ENCODE data around the gene MDFIC.

The MDFIC gene

DNA sequence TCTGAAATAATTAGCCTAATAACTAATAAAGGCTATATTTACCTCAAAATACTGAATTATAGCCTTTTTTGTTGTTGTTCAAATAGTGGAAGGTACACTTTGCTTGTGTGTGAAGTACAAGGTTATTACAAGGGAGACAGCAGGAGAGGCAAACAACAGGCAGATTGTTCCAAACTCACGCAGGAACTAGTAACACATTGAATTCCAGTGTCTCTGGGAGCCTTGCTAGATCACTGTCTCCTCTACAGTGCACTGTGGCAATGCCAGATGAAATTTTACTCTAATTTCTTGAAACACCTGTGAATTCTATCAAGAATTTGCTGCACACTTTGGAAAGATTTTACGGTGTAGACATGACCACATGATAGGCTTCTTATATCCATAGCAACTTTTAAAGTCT lies 112.6 kb downstream of the MDFIC start:
- in situ Hi-C loops (cut with MboI; ENCODE audit: low sequenced_read_pairs) = no loop called here

DNA sequence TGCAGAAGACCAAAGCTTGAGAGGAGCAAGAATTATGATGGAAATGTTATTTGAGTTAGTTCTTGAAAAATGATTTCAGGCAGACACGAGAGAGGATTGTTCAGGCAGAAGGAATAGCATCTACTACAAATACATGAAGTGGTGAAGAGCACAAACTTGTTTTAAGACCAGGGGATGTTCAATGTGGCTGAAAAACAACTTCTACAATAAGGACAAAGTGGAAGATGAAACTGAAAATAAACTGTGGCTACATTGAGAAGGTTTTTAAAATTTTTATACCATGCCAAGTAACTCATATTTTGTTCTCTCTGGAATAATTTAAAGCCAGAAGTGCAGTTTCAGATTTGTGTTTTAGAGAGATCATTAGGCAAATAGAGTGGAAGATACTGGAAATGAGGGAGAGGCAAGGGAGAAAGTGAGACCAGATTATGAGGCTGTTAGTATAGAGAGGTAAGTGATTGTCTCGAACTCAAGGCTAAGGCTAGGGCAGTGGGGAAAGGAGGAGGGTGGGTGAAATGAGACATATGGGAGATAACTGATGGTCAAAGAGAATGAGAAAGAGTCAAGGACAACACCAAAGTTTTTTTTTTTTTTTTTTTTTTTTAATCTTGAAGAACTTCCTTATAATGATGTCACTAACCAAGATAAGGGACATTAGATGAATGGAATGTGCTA lies 115.4 kb downstream of the MDFIC start:
- in situ Hi-C loops (cut with MboI; ENCODE audit: low sequenced_read_pairs) = no loop called here

DNA sequence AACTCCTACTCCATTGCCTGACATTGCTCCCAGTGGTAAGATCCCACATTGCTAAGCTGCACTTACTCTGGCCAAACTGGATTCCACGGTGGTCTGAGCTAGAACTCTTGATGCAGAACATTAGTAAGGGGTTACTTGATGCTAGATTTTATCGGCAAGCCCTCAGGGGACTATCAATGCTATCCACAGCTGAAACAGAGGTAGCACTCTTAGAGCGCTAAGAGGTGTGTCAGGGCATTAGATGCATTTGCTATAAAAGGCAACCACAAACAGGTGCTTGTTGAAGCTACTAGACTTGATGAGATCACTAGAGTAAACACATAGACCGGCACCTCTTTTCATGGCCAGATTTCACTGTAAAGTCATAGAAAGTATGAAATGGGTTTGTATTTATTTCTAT lies 116.3 kb downstream of the MDFIC start:
- in situ Hi-C loops (cut with MboI; ENCODE audit: low sequenced_read_pairs) = no loop called here

DNA sequence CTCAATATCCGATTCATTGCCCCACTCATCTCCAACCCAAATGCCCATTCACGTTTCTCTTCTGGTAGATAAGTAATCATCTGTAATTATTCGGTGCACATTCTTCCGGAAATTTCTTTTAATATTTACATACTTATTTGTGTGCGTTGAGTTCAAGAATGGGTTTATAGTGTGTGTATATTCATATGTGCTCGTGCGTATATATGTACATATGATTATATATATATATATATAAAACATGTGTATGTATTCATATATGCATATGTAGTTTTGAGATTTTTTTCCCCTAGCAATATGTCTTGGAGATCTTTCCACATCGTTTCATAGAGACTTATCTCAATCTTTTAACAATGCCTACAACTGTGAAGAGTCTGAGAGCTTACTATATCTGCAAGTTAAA lies 118.2 kb downstream of the MDFIC start:
- in situ Hi-C loops (cut with MboI; ENCODE audit: low sequenced_read_pairs) = no loop called here

DNA sequence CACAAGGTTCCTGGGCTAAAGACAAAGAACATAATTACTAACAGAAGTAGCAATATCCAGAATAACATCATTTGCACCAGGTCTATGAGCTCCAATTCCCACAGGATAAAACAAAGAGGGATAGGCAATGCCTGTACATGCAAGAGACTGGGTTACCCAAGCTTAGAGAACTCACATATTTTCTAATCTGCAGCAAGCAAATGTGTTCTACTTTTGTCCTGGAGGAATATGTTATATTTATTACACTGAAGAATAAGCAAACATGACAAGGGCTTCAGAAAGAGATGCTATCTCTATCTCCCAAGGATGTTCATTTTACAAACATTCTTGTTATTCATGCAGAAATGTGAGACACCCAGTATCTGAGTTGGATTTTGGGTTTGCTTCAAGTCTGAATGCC lies 118.6 kb downstream of the MDFIC start:
- in situ Hi-C loops (cut with MboI; ENCODE audit: low sequenced_read_pairs) = no loop called here

DNA sequence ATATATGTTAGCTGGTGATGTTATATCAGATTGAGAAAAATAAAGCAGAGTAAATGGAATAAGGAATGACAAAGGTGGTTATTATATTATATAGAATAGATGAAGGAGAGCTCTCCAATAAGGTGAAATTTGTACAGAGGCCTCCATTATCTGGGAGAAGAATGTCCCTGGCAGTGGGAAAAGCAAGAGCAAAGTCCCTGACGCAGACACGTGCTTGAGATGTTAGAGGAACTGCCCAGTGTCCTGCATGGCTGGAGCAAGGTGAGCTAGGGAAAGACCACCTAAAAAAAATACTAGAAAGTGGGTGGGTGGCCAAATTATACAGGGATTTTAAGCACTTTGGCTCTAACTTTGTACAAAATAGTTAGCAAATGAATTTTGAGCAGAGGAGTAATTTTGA lies 120.7 kb downstream of the MDFIC start:
- in situ Hi-C loops (cut with MboI; ENCODE audit: low sequenced_read_pairs) = no loop called here

DNA sequence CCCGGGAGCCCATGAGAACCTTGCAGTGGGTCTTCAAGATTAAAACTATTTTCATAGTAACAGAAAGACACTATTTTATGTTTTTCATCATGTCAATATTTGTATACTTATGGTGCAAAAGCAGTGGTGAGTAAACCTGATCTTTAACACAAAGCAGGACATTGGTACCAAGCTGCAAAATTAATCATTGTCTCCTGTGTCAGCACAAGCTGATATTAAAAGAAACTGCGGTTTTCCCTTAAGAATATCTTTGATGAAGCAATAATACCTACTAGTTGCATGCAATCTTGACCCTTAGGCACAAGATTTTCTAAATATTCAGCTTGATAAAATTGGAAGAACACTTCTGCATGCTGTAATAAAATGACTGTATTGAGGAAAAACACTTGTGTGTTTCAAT lies 121.7 kb downstream of the MDFIC start:
- in situ Hi-C loops (cut with MboI; ENCODE audit: low sequenced_read_pairs) = no loop called here

DNA sequence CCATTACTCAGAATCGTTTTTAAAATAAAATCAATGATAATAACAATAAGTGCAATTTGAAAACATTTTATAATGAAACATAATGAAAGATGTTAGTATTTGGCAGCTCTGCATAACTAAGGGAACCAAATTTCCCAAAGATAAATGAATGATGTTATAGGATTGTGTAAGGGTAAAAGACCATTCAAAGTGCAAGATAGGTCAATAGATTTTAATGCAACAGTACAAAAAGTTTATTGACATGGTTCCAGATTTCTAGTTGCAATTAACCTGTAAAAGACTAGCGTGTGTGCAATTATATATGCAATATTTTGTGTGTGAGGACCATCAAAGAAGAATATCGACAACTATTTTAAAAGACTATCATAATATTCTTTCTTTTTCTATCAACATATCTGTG lies 122.3 kb downstream of the MDFIC start:
- in situ Hi-C loops (cut with MboI; ENCODE audit: low sequenced_read_pairs) = no loop called here

DNA sequence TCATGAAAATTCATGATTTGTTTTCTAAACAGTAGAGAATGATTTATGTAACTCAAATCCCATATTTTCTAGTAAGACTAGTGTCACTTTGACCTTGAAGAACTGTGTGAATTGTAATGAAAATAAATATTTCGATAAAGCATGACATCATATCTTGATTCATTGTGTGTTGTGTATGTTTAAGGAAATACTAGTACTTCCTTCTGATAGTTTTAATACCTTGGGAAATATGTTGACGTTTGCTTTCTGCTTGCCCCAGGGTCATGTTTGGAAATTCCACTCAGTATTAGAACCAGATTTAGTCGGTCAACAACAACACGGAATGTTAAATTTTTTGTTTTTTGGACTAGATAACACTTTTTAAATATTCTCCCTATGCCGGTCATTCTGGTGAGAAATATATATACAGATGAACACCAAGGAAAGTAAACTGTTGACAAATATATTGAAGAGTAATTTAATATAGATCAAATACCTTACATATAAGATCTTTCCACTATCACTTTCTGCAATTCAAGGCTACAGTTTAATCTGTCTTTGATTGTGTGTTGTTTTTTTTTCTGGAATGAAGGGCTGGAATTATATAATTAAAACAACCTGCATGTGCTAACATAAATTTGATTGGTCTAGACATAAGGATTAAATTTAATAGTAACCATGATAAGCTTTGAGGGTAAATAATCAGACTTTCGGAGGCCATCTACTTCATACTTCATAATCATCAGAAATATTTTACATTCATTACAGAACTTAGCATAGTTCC lies 126.2 kb downstream of the MDFIC start:
- in situ Hi-C loops (cut with MboI; ENCODE audit: low sequenced_read_pairs) = no loop called here

DNA sequence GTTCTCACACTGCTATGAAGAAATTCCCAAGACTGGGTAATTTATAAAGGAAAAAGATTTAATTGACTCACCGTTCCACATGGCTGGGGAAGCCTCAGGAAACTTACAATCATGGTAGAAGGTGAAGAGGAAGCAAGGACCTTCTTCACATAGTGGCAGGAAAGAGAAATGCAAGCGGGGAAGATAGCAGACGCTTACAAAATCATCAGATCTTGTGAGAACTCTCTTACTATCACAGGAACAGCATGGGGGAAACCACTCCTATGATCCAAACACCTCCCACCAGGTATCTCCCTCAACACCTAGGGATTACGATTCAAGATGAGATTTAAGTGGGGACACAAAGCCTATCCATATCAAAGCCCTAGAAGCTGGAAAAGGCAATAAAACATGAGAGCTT lies 130.8 kb downstream of the MDFIC start:
- in situ Hi-C loops (cut with MboI; ENCODE audit: low sequenced_read_pairs) = no loop called here

DNA sequence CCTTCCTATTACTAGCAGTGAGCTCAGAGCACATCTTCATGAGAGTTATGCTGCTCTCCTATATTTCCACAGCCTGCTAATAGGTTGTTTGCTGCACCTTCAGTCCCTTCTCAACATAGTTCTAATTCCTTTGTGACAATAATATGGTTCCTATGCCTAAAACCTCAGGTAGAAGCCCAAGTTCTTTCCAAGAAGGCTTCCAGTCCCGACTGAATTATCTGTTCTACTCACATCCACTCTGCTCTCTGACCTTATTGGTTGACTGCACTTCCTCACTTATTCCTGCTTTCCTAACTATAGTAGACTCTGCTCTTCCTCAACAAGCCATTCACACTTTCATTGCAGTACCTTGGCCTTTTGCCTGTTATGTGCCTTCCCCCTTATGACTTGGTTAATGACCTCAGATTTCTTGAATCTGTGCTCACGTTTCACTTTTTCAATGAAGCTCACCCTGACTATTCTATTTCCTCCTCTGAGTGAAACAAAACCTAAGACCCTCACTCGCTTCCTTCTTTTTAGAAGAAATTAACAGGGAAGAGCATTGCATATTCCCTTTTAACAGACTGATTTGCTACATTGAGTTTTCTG lies 132.7 kb downstream of the MDFIC start:
- in situ Hi-C loops (cut with MboI; ENCODE audit: low sequenced_read_pairs) = no loop called here

DNA sequence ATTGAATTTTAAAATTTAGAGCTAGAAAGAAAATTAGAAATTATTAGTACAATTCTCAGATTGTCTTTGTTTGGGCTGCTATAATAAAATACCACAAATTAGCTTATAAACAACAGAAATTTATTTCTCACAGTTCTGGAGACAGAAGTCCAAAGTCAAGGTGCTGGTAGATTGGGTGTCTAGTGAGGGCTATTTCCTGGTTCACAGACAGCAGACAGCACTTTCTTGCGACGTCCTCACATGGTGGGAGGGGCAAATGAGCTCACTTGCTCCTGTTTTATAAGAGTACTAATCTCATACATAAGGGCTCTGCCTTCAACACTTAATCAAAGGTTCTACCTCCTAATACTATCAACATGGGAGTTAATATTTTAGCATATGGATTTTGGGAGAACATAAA lies 134.1 kb downstream of the MDFIC start:
- in situ Hi-C loops (cut with MboI; ENCODE audit: low sequenced_read_pairs) = no loop called here

DNA sequence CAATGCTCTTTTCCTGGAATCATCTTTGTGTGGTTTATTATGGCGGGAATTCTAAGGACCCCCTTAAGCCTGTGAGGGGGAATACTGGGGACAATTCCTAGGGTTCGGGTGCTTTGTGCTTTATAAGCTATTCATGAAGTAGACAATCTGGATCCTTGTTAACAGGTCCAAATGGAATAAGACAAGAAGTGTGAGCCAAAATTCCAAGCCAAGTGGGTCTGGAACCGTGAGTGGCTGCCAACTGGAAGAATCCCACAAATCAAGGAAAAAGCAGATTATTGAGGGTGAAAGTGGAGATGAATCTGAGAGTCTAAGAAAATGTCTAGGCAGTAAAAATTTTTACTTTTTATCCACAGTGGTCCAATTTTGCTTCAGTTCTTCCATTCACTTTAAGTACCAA lies 136.8 kb downstream of the MDFIC start:
- in situ Hi-C loops (cut with MboI; ENCODE audit: low sequenced_read_pairs) = no loop called here

DNA sequence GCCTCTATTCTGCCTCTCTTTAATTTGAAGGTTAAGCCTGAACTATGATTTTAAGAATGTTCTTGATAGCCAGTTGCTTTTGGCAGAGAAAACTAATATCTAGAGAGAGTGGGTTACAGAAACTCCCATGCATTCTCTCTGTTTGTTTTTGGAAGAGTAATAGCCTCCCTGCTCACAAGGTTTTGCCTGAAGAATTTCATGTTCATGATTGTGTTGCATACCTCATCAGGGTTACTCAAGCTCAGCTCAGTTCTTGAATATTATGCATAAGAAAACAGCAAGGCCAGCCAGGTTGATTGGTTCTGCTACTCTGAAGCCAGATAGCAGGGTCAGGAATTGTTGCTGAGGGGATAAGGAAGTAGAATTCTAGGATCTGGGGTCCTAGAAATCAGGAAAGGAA lies 137.4 kb downstream of the MDFIC start:
- in situ Hi-C loops (cut with MboI; ENCODE audit: low sequenced_read_pairs) = no loop called here

DNA sequence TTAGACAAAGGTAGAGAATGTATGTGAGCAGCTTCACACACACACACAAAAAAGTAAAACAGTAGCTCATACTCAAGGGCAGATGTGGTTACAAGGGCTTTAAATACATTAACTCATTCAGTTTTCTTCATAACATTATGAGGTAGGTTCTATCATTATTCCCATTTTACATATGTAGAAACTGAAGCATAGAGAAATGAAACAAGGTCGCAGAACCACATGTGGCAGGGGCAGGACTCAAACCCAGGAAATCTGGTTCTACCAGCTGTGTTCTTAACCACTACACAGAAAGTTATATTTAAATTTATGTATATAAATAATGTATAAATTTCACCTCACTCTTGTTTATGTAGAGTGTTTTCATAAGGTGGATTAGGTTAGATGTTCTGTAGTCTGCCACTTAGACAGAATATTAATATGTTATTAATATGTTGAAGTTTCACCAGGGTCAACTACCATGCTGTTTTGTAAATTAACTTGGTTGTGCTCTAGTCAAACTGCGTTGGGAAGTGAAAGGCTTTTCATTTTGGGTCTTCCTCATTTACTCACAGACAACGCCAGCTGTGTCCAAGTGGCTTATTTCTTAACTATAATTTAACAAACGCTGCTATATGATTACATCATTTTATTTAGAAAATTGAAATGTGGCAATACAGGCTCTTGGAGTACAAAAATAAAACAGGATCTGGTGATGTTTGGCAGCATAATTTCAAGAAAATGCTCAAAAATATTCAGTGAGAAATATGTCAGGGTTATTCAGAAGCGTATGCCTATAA lies 138.4 kb downstream of the MDFIC start:
- in situ Hi-C loops (cut with MboI; ENCODE audit: low sequenced_read_pairs) = no loop called here

DNA sequence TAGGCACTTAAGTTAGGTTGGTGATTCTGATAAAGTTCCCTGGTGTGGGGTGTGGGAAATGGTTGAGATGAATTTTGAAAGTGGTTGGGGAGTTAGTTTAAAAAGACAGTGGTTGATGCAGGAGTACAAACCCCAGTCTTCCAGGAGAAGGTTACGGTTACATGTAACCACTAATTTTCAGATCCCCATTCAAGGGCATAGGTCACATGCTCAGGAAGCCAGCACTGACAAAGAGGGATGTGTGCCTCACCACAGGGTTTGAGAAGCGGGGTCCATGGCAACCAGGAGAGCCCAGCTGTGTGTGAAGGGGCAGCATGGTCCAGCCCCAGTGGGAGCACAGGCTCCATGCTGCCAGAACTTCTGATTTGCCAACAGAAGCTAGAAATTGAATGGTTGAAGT lies 144.2 kb downstream of the MDFIC start:
- in situ Hi-C loops (cut with MboI; ENCODE audit: low sequenced_read_pairs) = no loop called here

DNA sequence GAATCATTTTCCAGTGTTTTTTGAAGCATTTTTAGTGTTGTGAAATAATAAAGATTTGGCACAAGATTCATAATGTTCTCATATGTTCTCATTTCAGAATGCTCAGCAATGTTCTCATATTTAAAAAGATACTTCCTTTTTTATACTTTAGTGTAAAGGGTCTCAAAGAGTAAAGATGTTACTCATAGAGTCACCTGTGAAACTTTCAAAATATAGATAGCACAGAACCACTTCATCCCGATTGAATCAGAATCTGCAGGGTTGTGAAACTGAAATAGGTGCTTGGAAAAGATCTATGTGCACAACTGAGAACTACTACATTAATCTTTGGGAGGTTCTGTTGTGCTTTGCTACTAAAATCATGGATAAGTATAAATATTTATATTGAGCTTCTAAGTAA lies 144.7 kb downstream of the MDFIC start:
- in situ Hi-C loops (cut with MboI; ENCODE audit: low sequenced_read_pairs) = no loop called here

DNA sequence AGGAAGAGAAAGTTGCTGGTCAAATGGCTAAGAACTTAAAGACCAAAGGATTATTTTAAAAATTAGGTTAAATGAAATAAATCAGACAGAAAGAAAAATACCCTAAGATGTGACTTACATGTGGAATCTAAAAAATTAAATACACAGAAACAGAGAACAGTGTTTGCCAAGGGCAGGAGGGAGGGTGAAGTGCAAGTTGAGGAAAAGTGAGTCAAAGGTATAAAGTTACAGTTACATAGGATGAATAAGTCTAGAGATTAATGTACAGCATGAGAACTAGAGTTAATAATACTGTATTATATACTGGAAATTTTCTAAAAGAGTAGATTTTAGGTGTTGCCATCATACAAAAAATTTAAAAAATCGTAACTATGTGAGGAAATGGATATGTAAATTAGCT lies 146.3 kb downstream of the MDFIC start:
- in situ Hi-C loops (cut with MboI; ENCODE audit: low sequenced_read_pairs) = no loop called here

Data from HL-60/S4 (cell line).